Glutamatergic neuron (in vitro differentiated cells): Measurements from ENCODE around the gene U2AF1L4. TPM values are rescaled to one million over a fixed set of nuclear protein-coding genes. Genes with fewer than 3 reads are reported as not detected.

ENCODE experiments used
- DNase-seq: peaks from one replicate; pipeline ENCODE4 v3.0.0; 2022
- H3K27ac Mint-ChIP-seq: one replicate; pipeline ENCODE4 v1.8.0; 2020; ENCODE audit warnings: mild to moderate bottlenecking, mixed read lengths, inconsistent platforms; ENCODE audit not compliant: unreplicated experiment
- H3K27me3 Mint-ChIP-seq: one replicate; pipeline ENCODE4 v1.8.0; 2020; ENCODE audit warnings: mild to moderate bottlenecking, moderate library complexity, mixed read lengths, inconsistent platforms; ENCODE audit not compliant: unreplicated experiment
- H3K36me3 Mint-ChIP-seq: one replicate; pipeline ENCODE4 v1.8.0; 2020; ENCODE audit warnings: mild to moderate bottlenecking, mixed read lengths, inconsistent platforms; ENCODE audit not compliant: unreplicated experiment
- H3K4me1 Mint-ChIP-seq: one replicate; pipeline ENCODE4 v1.8.0; 2020; ENCODE audit warnings: mild to moderate bottlenecking, low read depth, mixed read lengths, inconsistent platforms; ENCODE audit not compliant: unreplicated experiment
- H3K4me3 Mint-ChIP-seq: one replicate; pipeline ENCODE4 v1.8.0; 2020; ENCODE audit warnings: mild to moderate bottlenecking, mixed read lengths, inconsistent platforms; ENCODE audit not compliant: unreplicated experiment
- H3K9me3 Mint-ChIP-seq: one replicate; pipeline ENCODE4 v1.8.0; 2020; ENCODE audit warnings: mild to moderate bottlenecking, moderate library complexity, mixed read lengths, inconsistent platforms; ENCODE audit not compliant: unreplicated experiment
- total RNA-seq: library from RNA; stranded (reverse); fragmentation: NEBNext Ultra II Directional; extraction: Animal tissue kit (Norgen Biotek cat#: 25700); gene quantifications from one replicate; pipeline ENCODE4 v1.2.1, GENCODE V29; 2021; ENCODE audit not compliant: unreplicated experiment
- TF ChIP-seq, protein P1 (sequence below): fragments of 200-600 bp; sonication (generic); IDR thresholded peaks from one replicate; pipeline ENCODE4 v1.5.0; 2021; ENCODE audit not compliant: partially characterized antibody, unreplicated experiment

U2AF1L4 gene
- total RNA-seq, 1 donor from 2014 or later, result 24.3 TPM

DNA sequence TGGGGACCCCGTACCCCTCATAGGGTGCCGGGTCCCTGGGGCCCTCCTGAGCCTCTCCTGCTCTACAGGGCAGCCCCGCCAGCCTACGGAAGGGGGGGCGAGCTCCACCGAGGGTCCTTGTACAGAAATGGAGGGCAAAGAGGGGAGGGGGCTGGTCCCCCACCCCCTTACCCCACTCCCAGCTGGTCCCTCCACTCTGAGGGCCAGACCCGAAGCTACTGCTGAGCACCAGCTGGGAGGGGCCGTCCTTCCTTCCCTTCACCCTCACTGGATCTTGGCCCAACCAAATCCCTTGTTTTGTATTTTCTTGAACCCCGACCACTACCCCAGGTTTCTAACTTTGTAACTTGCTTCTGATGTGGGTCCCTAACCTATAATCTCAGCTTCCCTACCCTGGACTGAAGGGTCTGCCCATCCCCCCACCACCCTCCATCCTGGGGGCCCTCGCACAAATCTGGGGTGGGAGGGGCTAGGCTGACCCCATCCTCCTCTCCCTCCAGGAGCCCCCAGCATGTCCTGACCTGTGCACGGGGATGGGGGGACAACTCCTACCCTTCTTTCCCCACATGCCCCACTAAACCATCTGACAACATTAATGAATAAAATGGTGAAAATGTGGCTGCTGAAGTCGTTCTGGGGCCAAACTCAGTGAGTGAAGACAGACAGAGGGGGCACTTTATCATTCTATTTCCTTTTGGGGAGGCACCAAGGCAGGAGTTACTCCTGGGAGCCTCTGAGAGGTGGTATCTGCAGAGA, 43.2 kb upstream of the U2AF1L4 start:
- Mint-ChIP-seq H3K27ac (no peak overlapping the region), H3K9me3 (peaks cover 4% of the 10 kb centered on the region), H3K4me3 (no peak overlapping the region), H3K4me1 (peaks cover 3% of the 10 kb centered on the region), H3K27me3 (peaks cover 6% of the 10 kb centered on the region), H3K36me3 (peaks cover 5% of the 10 kb centered on the region)
- TF ChIP-seq, protein P1, sequence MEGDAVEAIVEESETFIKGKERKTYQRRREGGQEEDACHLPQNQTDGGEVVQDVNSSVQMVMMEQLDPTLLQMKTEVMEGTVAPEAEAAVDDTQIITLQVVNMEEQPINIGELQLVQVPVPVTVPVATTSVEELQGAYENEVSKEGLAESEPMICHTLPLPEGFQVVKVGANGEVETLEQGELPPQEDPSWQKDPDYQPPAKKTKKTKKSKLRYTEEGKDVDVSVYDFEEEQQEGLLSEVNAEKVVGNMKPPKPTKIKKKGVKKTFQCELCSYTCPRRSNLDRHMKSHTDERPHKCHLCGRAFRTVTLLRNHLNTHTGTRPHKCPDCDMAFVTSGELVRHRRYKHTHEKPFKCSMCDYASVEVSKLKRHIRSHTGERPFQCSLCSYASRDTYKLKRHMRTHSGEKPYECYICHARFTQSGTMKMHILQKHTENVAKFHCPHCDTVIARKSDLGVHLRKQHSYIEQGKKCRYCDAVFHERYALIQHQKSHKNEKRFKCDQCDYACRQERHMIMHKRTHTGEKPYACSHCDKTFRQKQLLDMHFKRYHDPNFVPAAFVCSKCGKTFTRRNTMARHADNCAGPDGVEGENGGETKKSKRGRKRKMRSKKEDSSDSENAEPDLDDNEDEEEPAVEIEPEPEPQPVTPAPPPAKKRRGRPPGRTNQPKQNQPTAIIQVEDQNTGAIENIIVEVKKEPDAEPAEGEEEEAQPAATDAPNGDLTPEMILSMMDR, result no peak
- DNase-seq, result no peak

DNA sequence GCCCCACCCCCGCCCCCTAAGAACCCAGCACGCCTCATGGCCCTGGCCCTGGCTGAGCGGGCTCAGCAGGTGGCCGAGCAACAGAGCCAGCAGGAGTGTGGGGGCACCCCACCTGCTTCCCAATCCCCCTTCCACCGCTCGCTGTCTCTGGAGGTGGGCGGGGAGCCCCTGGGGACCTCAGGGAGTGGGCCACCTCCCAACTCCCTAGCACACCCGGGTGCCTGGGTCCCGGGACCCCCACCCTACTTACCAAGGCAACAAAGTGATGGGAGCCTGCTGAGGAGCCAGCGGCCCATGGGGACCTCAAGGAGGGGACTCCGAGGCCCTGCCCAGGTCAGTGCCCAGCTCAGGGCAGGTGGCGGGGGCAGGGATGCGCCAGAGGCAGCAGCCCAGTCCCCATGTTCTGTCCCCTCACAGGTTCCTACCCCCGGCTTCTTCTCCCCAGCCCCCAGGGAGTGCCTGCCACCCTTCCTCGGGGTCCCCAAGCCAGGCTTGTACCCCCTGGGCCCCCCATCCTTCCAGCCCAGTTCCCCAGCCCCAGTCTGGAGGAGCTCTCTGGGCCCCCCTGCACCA, 42.1 kb upstream of the U2AF1L4 start:
- peaks cover 5% of the 10 kb centered on the region for H3K36me3 Mint-ChIP-seq
- H3K9me3 Mint-ChIP-seq, result peaks cover 7% of the 10 kb centered on the region

DNA sequence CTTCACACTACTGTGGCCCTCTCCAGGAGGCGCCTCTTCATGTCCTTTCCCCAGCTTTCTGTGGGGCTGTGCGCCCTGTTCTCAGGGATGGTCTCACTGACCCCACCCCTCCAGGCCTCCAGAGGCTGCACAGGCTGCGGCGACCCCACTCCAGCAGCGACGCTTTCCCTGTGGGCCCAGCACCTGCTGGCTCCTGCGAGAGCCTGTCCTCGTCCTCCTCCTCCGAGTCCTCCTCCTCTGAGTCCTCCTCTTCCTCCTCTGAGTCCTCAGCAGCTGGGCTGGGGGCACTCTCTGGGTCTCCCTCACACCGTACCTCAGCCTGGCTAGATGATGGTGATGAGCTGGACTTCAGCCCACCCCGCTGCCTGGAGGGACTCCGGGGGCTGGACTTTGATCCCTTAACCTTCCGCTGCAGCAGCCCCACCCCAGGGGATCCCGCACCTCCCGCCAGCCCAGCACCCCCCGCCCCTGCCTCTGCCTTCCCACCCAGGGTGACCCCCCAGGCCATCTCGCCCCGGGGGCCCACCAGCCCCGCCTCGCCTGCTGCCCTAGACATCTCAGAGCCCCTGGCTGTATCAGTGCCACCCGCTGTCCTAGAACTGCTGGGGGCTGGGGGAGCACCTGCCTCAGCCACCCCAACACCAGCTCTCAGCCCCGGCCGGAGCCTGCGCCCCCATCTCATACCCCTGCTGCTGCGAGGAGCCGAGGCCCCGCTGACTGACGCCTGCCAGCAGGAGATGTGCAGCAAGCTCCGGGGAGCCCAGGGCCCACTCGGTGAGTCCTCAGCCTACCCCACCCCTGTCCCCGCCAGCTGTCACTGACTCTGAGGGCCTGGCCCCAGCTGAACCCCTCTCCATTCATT, 41.3 kb upstream of the U2AF1L4 start:
- peak overlapping the region; percentile 46 for H3K4me3 Mint-ChIP-seq

More for the DNA sequence above, 42.1 kb upstream of the U2AF1L4 start:
- Mint-ChIP-seq H3K27ac (no peak overlapping the region), H3K27me3 (peaks cover 10% of the 10 kb centered on the region), H3K4me1 (peaks cover 6% of the 10 kb centered on the region), H3K4me3 (no peak overlapping the region)
- TF ChIP-seq, protein P1, result no peak
- DNase-seq, result no peak

DNA sequence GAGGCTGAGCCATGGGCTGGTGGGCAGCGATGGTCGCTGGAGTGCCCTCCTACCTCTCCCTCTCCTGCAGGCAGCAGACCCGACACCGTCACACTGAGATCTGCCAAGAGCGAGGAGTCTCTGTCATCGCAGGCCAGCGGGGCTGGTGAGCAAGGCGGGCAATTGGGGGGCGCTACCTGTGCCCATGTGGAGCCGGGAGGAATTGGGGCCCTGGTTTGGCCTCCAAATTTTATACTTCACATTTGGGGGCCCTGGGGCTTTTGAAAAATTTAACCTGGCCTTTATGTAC, 40.1 kb upstream of the U2AF1L4 start:
- Mint-ChIP-seq H3K9me3 (peaks cover 7% of the 10 kb centered on the region), H3K27me3 (peaks cover 10% of the 10 kb centered on the region), H3K36me3 (peaks cover 5% of the 10 kb centered on the region), H3K4me1 (peaks cover 6% of the 10 kb centered on the region), H3K4me3 (no peak overlapping the region), H3K27ac (no peak overlapping the region)
- TF ChIP-seq, protein P1, result no peak
- no peak for DNase-seq

More for the DNA sequence above, 41.3 kb upstream of the U2AF1L4 start:
- TF ChIP-seq, protein P1, result no peak
- Mint-ChIP-seq H3K27me3 (peaks cover 10% of the 10 kb centered on the region), H3K36me3 (peaks cover 5% of the 10 kb centered on the region), H3K9me3 (peaks cover 7% of the 10 kb centered on the region), H3K4me1 (peaks cover 6% of the 10 kb centered on the region), H3K27ac (no peak overlapping the region)
- no peak for DNase-seq
